ENCODE data around the gene EML4.
"Not testable (repeated sequence)": the region's sequence is repeated elsewhere in the genome, so short reads cannot be mapped to it uniquely, and the experiment has no call there.

DNA sequence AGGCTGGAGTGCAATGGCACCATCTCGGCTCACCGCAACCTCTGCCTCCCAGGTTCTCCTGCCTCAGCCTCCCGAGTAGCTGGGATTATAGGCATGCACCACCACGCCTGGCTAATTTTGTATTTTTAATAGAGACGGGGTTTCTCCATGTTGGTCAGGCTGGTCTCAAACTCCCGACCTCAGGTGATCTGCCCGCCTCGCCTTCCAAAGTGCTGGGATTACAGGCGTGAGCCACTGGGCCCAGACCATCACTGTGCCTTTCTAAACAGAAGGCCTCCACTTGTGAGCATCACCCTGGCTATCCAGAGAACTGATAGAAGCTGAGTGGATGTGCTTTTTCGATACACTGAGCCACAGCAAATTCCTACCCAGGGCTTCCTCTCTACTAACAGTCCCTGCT lies 38.3 kb upstream of the EML4 start:
- TF ChIP-seq, protein P1, sequence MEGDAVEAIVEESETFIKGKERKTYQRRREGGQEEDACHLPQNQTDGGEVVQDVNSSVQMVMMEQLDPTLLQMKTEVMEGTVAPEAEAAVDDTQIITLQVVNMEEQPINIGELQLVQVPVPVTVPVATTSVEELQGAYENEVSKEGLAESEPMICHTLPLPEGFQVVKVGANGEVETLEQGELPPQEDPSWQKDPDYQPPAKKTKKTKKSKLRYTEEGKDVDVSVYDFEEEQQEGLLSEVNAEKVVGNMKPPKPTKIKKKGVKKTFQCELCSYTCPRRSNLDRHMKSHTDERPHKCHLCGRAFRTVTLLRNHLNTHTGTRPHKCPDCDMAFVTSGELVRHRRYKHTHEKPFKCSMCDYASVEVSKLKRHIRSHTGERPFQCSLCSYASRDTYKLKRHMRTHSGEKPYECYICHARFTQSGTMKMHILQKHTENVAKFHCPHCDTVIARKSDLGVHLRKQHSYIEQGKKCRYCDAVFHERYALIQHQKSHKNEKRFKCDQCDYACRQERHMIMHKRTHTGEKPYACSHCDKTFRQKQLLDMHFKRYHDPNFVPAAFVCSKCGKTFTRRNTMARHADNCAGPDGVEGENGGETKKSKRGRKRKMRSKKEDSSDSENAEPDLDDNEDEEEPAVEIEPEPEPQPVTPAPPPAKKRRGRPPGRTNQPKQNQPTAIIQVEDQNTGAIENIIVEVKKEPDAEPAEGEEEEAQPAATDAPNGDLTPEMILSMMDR (conservative IDR thresholded peaks at IDR 0.05), result not testable (repeated sequence)
- not testable (repeated sequence) for TF ChIP-seq EZH2 (IDR thresholded peaks at IDR 0.05; ENCODE audit: low read depth)
